Type B pancreatic cell (in vitro differentiated cells): ENCODE data around the gene SMIM41. TPM values are rescaled to one million over a fixed set of nuclear protein-coding genes. Genes with fewer than 3 reads are reported as not detected.

Experiments used
- DNase-seq: peaks from one replicate; pipeline ENCODE4 v3.0.0; 2021; ENCODE audit warnings: mixed read lengths; ENCODE audit not compliant: unreplicated experiment; ENCODE audit errors: extremely low spot score
- H3K27ac Mint-ChIP-seq: 2 replicates; pipeline ENCODE4 v1.8.0; 2021; ENCODE audit warnings: mild to moderate bottlenecking, mixed read lengths
- H3K27me3 Mint-ChIP-seq: 2 replicates; pipeline ENCODE4 v1.8.0; 2021; ENCODE audit warnings: mixed read lengths
- H3K36me3 Mint-ChIP-seq: 2 replicates; pipeline ENCODE4 v1.8.0; 2021; ENCODE audit warnings: mixed read lengths
- H3K4me1 Mint-ChIP-seq: one replicate; pipeline ENCODE4 v1.8.0; 2021; ENCODE audit warnings: mixed read lengths; ENCODE audit not compliant: unreplicated experiment
- H3K4me3 Mint-ChIP-seq: 2 replicates; pipeline ENCODE4 v1.8.0; 2021; ENCODE audit warnings: mild to moderate bottlenecking, mixed read lengths
- H3K9me3 Mint-ChIP-seq: 2 replicates; pipeline ENCODE4 v1.8.0; 2021; ENCODE audit warnings: mixed read lengths
- total RNA-seq: library from RNA; stranded (reverse); gene quantifications from 2 replicates; pipeline ENCODE4 v1.2.1, GENCODE V29; 2021; ENCODE audit warnings: low replicate concordance
- TF ChIP-seq, protein P1 (sequence below): fragments of 200-600 bp; sonication (generic); conservative IDR thresholded peaks from 2 replicates; pipeline ENCODE4 v1.5.0; 2021; ENCODE audit warnings: antibody characterized with exemption, mild to moderate bottlenecking

The SMIM41 gene
- total RNA-seq, 1 donor from 2014 or later = not detected

DNA sequence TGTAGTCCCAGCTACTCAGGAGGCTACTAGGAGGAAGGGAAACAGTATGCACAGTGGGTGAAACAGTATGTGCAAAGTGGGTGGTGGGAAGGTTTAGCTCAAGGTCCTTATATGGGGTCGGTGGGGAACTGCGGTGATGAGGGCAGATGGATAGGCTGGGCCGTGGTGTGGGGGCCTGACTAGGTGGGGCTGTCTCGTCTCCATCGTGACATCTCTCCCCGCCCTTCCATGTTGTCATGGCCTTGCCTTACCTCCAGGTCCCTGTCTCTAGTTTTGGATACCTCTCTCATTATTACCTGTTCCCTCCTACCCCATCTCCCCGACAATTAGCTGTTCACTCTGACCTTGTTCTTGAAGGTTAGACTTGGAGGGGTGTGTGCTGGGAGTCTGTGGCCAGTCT is 32.6 kb upstream of the SMIM41 start:
- Mint-ChIP-seq H3K27me3 (peaks cover 13% of the 10 kb centered on the region), H3K36me3 (no peaks in the 10 kb centered on the region)
- DNase-seq = no peak

DNA sequence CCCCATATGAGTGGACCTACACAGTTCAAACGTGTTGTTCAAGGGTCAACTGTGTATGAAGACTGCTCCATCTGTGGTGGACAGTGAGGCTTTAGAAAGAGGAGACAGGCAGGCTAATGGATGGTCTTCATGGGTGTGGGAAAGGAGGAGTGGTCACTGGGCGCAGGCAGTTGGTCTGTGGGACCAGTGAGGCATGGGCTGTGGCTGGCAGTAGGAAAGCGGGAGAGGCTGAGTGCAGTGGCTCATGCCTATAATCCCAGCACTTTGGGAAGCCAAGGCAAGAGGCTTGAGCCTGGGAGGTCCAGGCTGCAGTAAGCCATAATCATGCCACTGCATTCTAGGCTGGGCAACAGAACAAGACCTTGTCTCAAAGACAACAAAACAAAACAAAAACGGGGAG is 30.2 kb upstream of the SMIM41 start:
- Mint-ChIP-seq H3K36me3 (no peaks in the 10 kb centered on the region), H3K9me3 (no peaks in the 10 kb centered on the region), H3K27ac (peak overlapping the region; percentile 97), H3K4me1 (peaks cover 24% of the 10 kb centered on the region), H3K4me3 (peak overlapping the region; percentile 92), H3K27me3 (peaks cover 17% of the 10 kb centered on the region)
- DNase-seq = no peak
- TF ChIP-seq, protein P1, sequence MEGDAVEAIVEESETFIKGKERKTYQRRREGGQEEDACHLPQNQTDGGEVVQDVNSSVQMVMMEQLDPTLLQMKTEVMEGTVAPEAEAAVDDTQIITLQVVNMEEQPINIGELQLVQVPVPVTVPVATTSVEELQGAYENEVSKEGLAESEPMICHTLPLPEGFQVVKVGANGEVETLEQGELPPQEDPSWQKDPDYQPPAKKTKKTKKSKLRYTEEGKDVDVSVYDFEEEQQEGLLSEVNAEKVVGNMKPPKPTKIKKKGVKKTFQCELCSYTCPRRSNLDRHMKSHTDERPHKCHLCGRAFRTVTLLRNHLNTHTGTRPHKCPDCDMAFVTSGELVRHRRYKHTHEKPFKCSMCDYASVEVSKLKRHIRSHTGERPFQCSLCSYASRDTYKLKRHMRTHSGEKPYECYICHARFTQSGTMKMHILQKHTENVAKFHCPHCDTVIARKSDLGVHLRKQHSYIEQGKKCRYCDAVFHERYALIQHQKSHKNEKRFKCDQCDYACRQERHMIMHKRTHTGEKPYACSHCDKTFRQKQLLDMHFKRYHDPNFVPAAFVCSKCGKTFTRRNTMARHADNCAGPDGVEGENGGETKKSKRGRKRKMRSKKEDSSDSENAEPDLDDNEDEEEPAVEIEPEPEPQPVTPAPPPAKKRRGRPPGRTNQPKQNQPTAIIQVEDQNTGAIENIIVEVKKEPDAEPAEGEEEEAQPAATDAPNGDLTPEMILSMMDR = no peak

More for the DNA sequence above, 32.6 kb upstream of the SMIM41 start:
- Mint-ChIP-seq H3K4me1 (peaks cover 20% of the 10 kb centered on the region), H3K4me3 (no peak overlapping the region), H3K27ac (peak overlapping the region; percentile 70), H3K9me3 (no peaks in the 10 kb centered on the region)
- TF ChIP-seq, protein P1 = no peak

DNA sequence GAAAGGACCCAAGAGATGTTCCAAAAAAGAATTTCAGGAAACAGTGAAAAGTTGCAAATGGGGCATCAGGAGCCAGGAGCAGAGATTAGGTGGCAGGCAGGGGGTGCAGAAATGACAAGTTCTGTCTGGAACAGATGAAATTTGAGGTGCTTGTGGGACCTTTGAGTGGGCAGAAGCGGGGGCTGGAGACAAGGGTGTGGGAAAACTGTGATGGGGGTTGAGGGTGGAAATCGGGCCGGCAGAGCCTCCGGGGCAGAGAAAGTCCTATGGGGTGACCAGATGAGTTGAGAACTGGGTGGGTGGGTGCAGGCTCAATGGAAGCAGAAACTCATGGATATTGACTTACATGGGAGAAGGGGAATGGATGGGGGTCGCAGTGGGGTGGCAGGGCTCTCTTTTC is 29.8 kb upstream of the SMIM41 start:
- Mint-ChIP-seq H3K27me3 (peaks cover 17% of the 10 kb centered on the region), H3K27ac (peak overlapping the region; percentile 97), H3K9me3 (no peaks in the 10 kb centered on the region)

DNA sequence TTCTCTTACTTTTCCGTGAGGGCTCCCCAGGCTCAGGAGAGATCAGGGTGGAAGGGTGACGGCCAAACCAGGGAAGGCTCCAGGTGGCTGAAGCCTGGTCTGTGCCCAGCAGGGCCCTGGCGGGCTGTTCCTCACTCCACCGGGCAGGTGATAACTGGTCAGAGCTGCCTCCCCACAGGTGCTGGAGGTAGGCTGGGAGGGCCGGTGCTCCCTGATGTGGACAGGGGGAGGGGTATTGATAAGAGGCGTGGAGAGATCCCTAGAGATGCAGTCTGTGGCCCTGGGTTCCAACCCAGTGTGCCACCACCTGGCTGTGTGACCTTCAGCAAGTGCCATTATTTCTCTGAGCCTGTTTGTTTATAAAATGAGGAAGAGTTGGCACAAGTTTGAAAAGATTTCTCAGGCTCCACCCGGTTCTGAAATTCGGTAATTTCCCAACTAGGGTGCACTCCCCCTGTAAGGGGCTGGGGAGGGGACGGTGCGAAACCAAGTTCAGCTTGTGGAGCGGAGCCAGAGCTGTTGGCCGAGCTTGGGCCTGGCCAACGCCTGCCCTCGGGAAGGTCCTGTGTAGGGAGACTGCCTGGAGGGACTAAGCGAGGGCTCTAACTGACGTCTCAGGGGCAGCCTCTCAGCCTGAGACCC is 29.3 kb upstream of the SMIM41 start:
- Mint-ChIP-seq H3K36me3 (no peaks in the 10 kb centered on the region), H3K9me3 (no peaks in the 10 kb centered on the region), H3K27ac (peak overlapping the region; percentile 97), H3K4me1 (peaks cover 24% of the 10 kb centered on the region), H3K27me3 (peaks cover 17% of the 10 kb centered on the region), H3K4me3 (peak overlapping the region; percentile 92)
- TF ChIP-seq, protein P1 = no peak
- DNase-seq = no peak

More for the DNA sequence above, 29.8 kb upstream of the SMIM41 start:
- DNase-seq = no peak
- Mint-ChIP-seq H3K4me1 (peaks cover 24% of the 10 kb centered on the region), H3K4me3 (peak overlapping the region; percentile 92), H3K36me3 (no peaks in the 10 kb centered on the region)
- TF ChIP-seq, protein P1 = no peak

DNA sequence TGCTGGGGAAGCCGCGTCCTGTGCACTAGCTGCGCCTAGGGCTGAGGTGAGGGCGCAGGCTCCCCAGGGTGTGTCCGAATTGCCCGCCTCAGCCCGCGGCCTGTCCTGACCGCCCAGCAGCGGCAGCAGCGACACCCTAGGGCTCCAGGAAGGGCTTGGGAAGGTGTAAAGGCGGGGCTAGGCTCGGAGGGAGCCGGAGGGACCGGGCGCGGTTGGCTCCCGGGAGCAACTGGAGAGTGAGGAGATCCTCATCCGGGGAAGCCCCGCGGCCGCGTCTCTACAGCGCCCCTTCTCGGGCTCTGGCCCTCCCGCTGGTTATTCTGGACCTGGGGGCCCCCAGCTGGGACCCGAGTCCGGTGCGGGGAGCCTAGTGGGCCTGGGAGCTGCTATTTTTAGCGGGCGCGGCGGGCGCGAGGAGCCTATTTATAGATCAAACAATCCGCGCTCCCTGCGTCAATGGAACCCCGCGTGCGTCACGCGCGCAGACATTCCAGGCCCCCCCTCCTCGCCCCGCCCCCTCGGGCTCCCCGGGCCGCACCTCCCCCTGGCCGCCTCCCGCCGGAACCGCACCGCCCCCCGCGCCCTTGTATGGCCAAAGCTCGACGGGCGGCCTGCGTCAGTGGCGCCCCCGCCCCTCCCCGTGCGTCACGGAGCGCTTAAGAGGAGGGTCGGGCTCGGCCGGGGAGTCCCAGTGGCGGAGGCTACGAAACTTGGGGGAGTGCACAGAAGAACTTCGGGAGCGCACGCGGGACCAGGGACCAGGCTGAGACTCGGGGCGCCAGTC is 28.6 kb upstream of the SMIM41 start, which contains the start of gene NR4A1:
TSS of gene NR4A1 (plus strand) at position 685 of the 784 bp plus-strand sequence. CDS start 2,887 bp downstream, outside the sequence.
- no peaks in the 10 kb centered on the region for H3K36me3 Mint-ChIP-seq
- peaks cover 24% of the 10 kb centered on the region for H3K4me1 Mint-ChIP-seq
- H3K27ac Mint-ChIP-seq = peak within 1 kb of the TSS; percentile 97
- DNase-seq = peak; percentile 96
- H3K4me3 Mint-ChIP-seq = peak within 1 kb of the TSS; percentile 92
- peaks cover 17% of the 10 kb centered on the region for H3K27me3 Mint-ChIP-seq
- no peaks in the 10 kb centered on the region for H3K9me3 Mint-ChIP-seq
- TF ChIP-seq, protein P1 = no peak
